ENCODE data around the gene NLRP10. TPM values are rescaled to one million over a fixed set of nuclear protein-coding genes. Genes with fewer than 3 reads are reported as not detected.

Gene NLRP10, protein sequence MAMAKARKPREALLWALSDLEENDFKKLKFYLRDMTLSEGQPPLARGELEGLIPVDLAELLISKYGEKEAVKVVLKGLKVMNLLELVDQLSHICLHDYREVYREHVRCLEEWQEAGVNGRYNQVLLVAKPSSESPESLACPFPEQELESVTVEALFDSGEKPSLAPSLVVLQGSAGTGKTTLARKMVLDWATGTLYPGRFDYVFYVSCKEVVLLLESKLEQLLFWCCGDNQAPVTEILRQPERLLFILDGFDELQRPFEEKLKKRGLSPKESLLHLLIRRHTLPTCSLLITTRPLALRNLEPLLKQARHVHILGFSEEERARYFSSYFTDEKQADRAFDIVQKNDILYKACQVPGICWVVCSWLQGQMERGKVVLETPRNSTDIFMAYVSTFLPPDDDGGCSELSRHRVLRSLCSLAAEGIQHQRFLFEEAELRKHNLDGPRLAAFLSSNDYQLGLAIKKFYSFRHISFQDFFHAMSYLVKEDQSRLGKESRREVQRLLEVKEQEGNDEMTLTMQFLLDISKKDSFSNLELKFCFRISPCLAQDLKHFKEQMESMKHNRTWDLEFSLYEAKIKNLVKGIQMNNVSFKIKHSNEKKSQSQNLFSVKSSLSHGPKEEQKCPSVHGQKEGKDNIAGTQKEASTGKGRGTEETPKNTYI
- not detected for total RNA-seq

GRCh38 chr11:7965386-7965785, at the start of gene NLRP10:
TSS of gene NLRP10 (minus strand) at chr11:7965447. CDS start at chr11:7963495, 1,952 bp downstream.
- DNase-seq: no peak
- Mint-ChIP-seq H3K4me1 (no peaks in the 10 kb centered on the region), H3K9me3 (no peaks in the 10 kb centered on the region), H3K4me3 (no peak within 1 kb of the TSS), H3K36me3 (no peaks in the 10 kb centered on the region), H3K27me3 (peaks cover 9% of the 10 kb centered on the region), H3K27ac (no peak within 1 kb of the TSS)
- POLR2A ChIA-PET: no interaction called here
- no peak for ATAC-seq (ENCODE audit: low read depth)

GRCh38 chr11:8013833-8014232, 48.6 kb upstream of the NLRP10 start:
- H3K4me1 Mint-ChIP-seq: peaks cover 3% of the 10 kb centered on the region
- no peaks in the 10 kb centered on the region for H3K36me3 Mint-ChIP-seq
- H3K9me3 Mint-ChIP-seq: no peaks in the 10 kb centered on the region
- H3K27me3 Mint-ChIP-seq: peaks cover 35% of the 10 kb centered on the region
- no peak for ATAC-seq (ENCODE audit: low read depth)
- no peak overlapping the region for H3K4me3 Mint-ChIP-seq
- POLR2A ChIA-PET: no interaction called here
- no peak overlapping the region for H3K27ac Mint-ChIP-seq
- DNase-seq: no peak

DNA sequence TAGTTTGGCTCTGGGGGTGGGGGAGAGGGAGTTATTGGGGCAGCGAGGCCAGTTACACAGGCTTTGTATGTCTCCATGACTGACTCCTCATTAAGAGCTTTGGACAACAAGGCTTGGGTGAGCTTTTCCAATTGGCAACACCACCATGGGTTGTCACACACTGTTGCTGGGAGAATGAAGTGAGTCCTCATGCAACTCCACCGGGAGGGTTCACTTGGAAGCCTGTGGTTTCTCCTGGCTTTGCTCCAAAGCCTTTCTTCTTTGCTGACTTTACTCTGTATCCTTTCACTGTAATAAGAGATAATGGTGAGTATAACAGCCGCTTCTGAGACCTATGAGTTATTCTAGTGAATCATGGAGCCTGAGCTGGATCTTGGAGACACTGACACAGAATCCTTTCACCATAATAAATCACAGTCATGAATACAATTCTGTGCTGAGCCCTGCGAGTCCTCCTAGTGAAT, 46.8 kb upstream of the NLRP10 start:
- H3K27ac Mint-ChIP-seq: no peak overlapping the region
- no peaks in the 10 kb centered on the region for H3K36me3 Mint-ChIP-seq
- POLR2A ChIA-PET: no interaction called here
- H3K27me3 Mint-ChIP-seq: peaks cover 23% of the 10 kb centered on the region
- ATAC-seq (ENCODE audit: low read depth) (no peak), DNase-seq (no peak)
- H3K9me3 Mint-ChIP-seq: no peaks in the 10 kb centered on the region
- no peaks in the 10 kb centered on the region for H3K4me1 Mint-ChIP-seq
- H3K4me3 Mint-ChIP-seq: no peak overlapping the region

DNA sequence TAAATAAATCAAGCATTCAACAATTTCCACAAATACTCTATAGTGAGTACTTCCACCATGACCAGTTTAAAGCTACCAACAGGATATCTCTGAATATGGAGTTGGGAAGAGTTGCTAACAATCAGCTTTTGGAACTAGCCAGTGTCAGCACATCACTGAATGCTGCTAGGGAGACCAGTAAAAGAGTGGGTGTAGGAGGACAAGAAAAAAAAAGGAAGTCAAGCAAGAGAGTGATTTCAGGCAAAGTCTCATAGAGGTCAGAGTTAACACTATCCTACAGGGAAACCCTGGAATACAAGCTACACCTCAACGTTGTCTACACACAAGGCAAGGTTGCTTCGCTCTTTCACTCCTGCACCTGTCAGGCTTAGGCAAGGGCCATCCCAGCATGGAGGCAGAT, 46.1 kb upstream of the NLRP10 start:
- Mint-ChIP-seq H3K27ac (no peak overlapping the region), H3K36me3 (no peaks in the 10 kb centered on the region), H3K4me3 (no peak overlapping the region), H3K4me1 (no peaks in the 10 kb centered on the region), H3K27me3 (peaks cover 19% of the 10 kb centered on the region), H3K9me3 (no peaks in the 10 kb centered on the region)
- DNase-seq (no peak), ATAC-seq (ENCODE audit: low read depth) (no peak)
- POLR2A ChIA-PET: no interaction called here

DNA sequence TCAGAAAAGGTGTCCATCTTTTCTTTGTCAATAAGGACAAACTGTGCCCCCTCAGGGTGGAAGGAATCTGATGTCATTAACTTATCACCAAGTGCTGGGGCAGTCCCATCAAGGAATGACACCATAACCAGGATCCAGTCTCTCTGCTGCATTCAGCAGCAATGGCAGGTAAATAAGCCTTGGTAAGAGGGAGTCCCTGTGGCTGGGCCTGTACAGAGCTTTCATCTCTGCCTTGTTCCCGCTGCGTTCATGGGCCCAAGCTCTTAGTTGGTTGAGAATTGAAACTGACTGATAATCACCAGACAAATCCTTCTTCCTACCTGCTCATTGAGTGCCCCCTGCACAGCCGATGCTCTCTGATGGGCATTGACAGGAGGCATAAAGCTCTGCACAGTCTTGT, 44.6 kb upstream of the NLRP10 start:
- no peaks in the 10 kb centered on the region for H3K36me3 Mint-ChIP-seq
- H3K27ac Mint-ChIP-seq: no peak overlapping the region
- no peak overlapping the region for H3K4me3 Mint-ChIP-seq
- DNase-seq: no peak
- ATAC-seq (ENCODE audit: low read depth): no peak
- H3K9me3 Mint-ChIP-seq: no peaks in the 10 kb centered on the region
- H3K27me3 Mint-ChIP-seq: peaks cover 15% of the 10 kb centered on the region
- no peaks in the 10 kb centered on the region for H3K4me1 Mint-ChIP-seq
- POLR2A ChIA-PET: no interaction called here

DNA sequence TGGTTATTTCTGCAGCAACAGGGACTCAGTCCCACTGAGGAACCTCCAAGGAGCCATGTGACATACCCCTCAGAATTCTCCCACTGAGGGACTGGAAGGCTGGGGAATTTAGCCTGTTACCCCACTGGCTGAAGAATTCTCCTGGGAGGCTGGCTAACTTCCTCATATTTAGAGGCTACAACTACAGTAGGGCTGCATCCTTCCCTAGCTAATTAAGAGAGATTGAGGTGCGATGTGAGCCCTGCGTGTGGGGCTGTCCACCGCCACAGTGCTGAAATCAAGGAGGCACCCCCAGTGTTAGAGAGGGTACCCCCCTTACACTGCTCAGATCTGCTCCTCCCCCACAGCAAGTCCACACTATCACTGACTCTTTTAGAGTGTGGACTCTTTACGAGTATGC, 43.0 kb upstream of the NLRP10 start:
- Mint-ChIP-seq H3K27ac (no peak overlapping the region), H3K4me3 (no peak overlapping the region), H3K27me3 (peaks cover 10% of the 10 kb centered on the region), H3K36me3 (no peaks in the 10 kb centered on the region), H3K9me3 (no peaks in the 10 kb centered on the region), H3K4me1 (no peaks in the 10 kb centered on the region)
- POLR2A ChIA-PET: no interaction called here
- no peak for ATAC-seq (ENCODE audit: low read depth)
- no peak for DNase-seq

DNA sequence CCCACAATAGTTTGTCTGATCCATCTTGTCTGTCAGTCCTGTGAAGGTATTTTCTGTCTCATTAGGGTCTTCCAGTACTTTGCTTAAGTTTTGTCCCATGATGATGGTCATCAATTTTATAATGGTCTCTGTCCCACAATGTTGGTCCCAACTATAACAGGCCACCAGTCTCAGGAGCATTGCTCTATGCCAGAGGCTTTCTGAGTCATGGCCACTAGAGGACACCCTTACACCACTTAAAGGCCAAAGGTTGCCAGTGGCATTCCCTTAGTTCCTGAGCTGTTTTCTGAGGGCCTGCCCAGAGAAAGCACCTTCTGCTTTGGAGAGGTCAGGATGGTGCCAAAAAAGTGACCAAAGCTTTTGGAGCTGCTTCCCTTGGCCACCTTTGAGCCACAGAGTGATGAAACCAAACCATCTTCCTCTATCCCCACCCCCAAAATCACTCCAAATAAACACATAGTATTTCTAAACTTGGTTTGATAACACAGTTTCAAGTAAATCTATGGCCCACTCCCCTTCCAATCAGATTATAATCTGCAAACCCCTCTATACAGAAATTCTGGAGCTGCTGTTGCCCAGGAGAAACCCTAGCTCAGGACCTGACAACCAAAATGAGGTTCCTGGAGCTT, 41.2 kb upstream of the NLRP10 start:
- DNase-seq: no peak
- H3K27me3 Mint-ChIP-seq: peaks cover 4% of the 10 kb centered on the region
- H3K27ac Mint-ChIP-seq: no peak overlapping the region
- H3K9me3 Mint-ChIP-seq: no peaks in the 10 kb centered on the region
- POLR2A ChIA-PET: no interaction called here
- no peaks in the 10 kb centered on the region for H3K4me1 Mint-ChIP-seq
- no peak overlapping the region for H3K4me3 Mint-ChIP-seq
- no peaks in the 10 kb centered on the region for H3K36me3 Mint-ChIP-seq
- peak; percentile 61 for ATAC-seq (ENCODE audit: low read depth)

DNA sequence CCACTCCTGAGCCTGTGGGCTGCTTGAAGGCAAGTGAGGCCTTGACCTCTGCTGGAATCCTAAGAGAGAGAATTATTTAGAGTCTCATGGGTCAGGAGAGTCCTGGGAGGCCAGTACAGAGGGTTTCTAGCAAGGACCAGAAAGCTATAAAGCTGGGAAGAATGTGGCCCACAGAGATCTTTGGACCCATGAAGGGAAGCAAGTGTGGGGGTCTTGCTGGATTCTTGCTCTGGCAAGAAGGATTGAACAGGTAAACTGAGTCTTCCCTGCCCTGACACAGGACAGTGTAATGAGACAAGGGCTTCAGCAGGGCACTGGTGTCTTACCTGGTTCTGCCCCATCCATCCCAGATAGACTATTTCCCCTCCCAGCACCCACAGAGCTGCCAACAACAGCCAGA, 40.3 kb upstream of the NLRP10 start:
- Mint-ChIP-seq H3K9me3 (no peaks in the 10 kb centered on the region), H3K36me3 (no peaks in the 10 kb centered on the region), H3K4me1 (no peaks in the 10 kb centered on the region), H3K27ac (no peak overlapping the region), H3K27me3 (peaks cover 2% of the 10 kb centered on the region), H3K4me3 (no peak overlapping the region)
- ATAC-seq (ENCODE audit: low read depth): no peak
- POLR2A ChIA-PET: no interaction called here
- no peak for DNase-seq

DNA sequence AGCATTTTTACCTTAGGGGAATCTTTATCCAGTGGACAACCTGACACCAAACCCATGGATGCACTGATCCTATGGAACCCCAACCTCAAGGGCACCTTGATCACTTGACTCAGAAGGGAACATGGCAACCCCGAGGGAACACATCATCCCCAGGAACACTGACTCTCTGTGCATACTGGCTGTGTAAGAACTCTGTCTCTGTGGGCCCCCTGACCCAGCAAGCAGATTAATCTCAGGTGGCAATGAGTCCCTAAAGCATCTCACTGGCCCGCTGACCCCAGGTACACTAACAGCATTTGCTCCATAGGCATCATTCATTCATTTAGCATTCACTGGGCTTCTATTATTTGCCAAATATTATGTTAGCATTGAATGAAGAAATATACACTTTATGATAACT, 38.8 kb upstream of the NLRP10 start:
- no peak overlapping the region for H3K27ac Mint-ChIP-seq
- H3K9me3 Mint-ChIP-seq: no peaks in the 10 kb centered on the region
- H3K27me3 Mint-ChIP-seq: peaks cover 2% of the 10 kb centered on the region
- POLR2A ChIA-PET: no interaction called here
- peaks cover under 1% of the 10 kb centered on the region for H3K36me3 Mint-ChIP-seq
- no peak for ATAC-seq (ENCODE audit: low read depth)
- no peak overlapping the region for H3K4me3 Mint-ChIP-seq
- no peak for DNase-seq
- no peaks in the 10 kb centered on the region for H3K4me1 Mint-ChIP-seq

DNA sequence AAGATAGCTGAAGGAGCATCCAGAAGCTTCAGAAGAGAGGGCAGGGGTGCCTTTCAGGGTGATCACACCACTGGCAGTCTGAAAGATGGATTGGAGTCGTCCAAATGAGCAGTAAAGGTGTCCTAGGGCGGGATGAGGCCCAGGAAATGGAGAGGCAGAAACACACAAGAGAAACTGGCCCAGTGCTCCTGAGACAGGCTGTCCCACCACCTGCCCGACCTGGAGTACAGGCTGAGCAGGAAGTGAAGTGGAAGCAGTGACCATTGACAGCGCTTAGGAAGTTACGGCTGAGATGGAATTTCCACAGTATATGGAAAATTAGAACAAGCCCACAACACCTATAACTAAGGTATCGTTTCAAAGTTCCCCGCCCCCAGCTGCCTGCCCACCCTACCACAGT, 37.9 kb upstream of the NLRP10 start:
- H3K27ac Mint-ChIP-seq: no peak overlapping the region
- no peaks in the 10 kb centered on the region for H3K4me1 Mint-ChIP-seq
- no peak for ATAC-seq (ENCODE audit: low read depth)
- no peak for DNase-seq
- H3K36me3 Mint-ChIP-seq: peaks cover 4% of the 10 kb centered on the region
- POLR2A ChIA-PET: interaction anchor here (0.9 kb wide), 1 partner anchor 16 kb away, joined by 4 read pairs; the partner anchor contains the start of gene EIF3F
- no peak overlapping the region for H3K4me3 Mint-ChIP-seq
- no peaks in the 10 kb centered on the region for H3K9me3 Mint-ChIP-seq
- peaks cover 2% of the 10 kb centered on the region for H3K27me3 Mint-ChIP-seq

DNA sequence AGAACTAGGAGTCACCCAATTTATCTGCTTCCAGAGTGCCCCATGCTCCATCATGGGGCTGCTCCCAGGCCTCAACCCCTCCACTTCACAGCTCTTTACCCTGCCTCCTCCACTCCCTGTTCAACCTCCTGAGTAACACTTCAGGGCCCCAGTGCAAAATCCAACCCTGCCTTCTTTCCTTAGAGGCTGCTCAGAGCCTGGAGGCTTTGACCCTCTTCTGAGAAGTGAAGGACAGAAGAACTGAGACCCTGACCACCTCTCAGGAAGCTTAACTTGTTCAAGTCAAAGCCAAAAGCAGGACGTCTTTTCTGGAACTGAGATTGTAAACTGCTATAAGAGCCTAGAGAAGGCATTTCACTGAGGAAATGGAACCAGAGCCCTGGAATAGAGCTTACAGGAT, 37.4 kb upstream of the NLRP10 start:
- Mint-ChIP-seq H3K27ac (no peak overlapping the region), H3K4me3 (no peak overlapping the region), H3K9me3 (no peaks in the 10 kb centered on the region), H3K4me1 (no peaks in the 10 kb centered on the region), H3K27me3 (peaks cover 2% of the 10 kb centered on the region), H3K36me3 (peaks cover 5% of the 10 kb centered on the region)
- POLR2A ChIA-PET: interaction anchor here (0.9 kb wide), 1 partner anchor 15 kb away, joined by 4 read pairs; the partner anchor contains the start of gene EIF3F
- ATAC-seq (ENCODE audit: low read depth) (no peak), DNase-seq (no peak)

DNA sequence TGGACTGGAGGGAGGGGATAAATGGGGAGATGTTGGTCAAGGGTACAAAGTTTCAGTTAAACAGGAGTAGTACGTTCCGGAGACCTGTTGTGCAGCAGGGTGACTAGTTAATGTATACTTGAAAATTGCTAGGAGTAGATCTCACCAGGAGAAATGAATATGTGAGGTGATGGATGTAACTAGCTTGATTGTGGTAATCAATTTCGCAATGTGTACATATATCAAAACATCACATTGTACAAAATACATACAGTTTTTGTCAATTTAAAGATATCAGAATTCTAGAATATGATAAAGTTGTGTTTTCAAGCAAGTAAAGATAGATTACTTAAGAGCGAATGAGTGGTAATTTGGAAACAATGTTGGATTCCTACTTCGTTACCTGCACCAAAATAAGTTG, 35.1 kb upstream of the NLRP10 start:
- no peaks in the 10 kb centered on the region for H3K9me3 Mint-ChIP-seq
- peaks cover 2% of the 10 kb centered on the region for H3K27me3 Mint-ChIP-seq
- POLR2A ChIA-PET: no interaction called here
- no peak overlapping the region for H3K27ac Mint-ChIP-seq
- no peak for ATAC-seq (ENCODE audit: low read depth)
- peaks cover 4% of the 10 kb centered on the region for H3K4me1 Mint-ChIP-seq
- no peak overlapping the region for H3K4me3 Mint-ChIP-seq
- peaks cover 23% of the 10 kb centered on the region for H3K36me3 Mint-ChIP-seq
- no peak for DNase-seq

DNA sequence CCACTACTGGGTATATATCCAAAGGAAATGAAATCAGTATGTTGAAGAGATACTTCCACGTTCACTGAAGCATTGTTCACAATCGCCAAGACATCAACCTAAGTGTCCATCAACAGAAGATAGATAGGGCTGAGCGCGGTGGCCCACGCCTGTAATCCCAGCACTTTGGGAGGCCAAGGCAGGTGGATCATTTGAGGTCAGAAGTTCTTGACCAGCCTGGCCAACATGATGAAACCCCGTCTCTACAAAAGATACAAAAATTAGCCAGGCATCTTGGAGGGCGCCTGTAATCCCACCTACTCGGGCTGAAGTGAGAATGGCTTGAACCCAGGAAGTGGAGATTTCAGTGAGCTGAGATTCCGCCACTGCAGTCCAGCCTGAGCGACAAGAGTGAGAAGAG, 34.5 kb upstream of the NLRP10 start:
- H3K9me3 Mint-ChIP-seq: no peaks in the 10 kb centered on the region
- DNase-seq: no peak
- no peak overlapping the region for H3K27ac Mint-ChIP-seq
- peaks cover 2% of the 10 kb centered on the region for H3K27me3 Mint-ChIP-seq
- ATAC-seq (ENCODE audit: low read depth): no peak
- POLR2A ChIA-PET: no interaction called here
- peaks cover 28% of the 10 kb centered on the region for H3K36me3 Mint-ChIP-seq
- H3K4me3 Mint-ChIP-seq: no peak overlapping the region
- peaks cover 10% of the 10 kb centered on the region for H3K4me1 Mint-ChIP-seq
